HG03060 (cell line): ENCODE data around the gene TMEM266.

ENCODE experiments used
- ATAC-seq: cut with Tn5 transposase; IDR thresholded peaks from one replicate; pipeline ENCODE4 v1.9.1; 2021; ENCODE audit warnings: low read depth, moderate number of reproducible peaks; ENCODE audit not compliant: unreplicated experiment

TMEM266 gene

DNA sequence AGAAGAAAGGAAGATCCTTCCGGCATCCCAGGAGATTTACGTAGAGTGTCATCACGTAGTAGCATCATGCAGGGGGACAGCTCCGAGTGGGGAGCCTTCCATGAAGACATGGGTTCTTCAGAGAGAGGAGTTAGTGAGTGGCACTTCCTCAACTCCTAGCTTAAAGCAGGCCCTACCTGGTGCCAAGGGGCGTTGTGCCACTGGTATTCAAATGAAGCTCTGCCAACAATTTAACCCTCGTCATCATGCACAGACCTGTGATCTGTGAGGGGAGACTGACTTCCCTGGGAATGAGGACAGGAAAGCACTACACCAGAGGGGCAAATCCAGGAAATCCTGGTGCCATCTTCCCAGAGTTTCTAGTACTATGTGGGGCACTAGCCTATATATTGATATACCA, 59.0 kb downstream of the TMEM266 start:
- ATAC-seq, result no peak

DNA sequence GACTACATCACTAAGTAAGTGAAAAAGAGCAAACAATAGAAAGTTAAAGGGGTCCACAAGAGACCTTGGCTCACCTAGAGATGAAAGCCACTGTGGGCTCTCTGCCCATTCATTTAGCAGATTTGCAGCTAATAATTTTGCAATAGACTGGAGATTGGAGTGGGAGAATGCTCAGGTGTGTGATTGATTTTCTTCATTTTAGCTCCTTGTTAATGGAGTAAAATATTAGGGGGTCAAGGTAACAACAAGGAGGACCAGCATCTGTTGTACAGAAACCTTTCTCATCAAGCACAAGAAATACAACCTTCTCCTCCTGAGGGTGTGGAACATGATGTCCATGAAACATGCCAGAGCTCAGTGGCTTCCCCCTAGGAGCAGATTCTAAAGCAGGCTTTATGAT, 63.2 kb downstream of the TMEM266 start:
- no peak for ATAC-seq

DNA sequence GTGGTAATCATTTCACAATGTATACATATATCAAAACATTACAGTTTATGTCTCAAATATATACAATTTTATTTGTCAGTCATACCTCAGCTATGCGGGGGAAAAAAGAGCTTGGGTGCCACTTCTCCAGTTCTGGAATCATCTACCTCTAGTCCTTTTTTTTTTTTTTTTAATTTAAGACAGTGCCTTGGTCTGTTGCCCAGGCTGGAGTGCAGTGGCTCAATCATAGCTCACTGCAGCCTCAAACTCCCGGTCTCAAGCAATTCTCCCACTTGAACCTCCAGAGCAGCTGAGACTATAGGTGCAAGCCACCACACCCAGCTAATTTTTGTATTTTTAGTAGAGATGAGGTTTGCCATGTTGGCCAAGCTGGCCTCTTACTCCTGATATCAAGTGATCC, 67.4 kb downstream of the TMEM266 start:
- ATAC-seq, result no peak

DNA sequence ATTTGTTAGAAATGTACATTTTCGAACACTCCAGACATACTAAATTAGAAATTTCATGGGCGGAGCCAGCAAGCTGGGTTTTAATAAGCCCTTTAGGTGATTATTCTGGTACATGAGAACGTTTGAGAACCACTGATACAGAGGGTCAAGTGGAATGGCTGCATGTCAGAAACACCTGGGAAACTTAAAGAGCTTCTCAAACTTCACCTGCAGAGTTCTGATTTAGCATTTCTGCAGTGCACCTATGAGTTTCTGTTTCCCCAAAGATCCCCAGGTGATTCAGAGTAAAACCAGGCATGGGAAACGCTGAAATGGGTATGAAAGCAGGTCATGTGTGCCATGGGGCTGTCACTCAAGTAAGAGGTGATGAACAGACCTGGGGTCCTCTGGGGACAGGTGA, 68.1 kb downstream of the TMEM266 start:
- ATAC-seq, result no peak

DNA sequence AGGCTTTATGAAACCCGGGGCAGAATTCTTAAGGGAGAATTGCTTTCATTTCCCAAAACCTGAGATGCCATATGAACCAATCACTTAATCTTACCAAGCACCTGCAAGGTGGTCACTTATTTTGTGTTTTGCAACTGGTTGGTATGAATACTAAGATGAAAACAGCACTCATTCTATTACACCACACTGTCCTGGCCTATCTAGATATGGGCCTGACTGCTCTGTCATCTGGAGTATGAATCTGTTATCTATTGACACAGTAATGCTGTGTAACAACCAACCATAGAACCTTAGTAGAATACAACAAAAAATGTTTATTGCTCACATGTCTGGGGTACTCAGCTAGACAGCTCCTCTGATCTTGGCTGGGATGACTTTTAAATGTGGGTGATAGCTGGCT, 74.8 kb downstream of the TMEM266 start:
- no peak for ATAC-seq

DNA sequence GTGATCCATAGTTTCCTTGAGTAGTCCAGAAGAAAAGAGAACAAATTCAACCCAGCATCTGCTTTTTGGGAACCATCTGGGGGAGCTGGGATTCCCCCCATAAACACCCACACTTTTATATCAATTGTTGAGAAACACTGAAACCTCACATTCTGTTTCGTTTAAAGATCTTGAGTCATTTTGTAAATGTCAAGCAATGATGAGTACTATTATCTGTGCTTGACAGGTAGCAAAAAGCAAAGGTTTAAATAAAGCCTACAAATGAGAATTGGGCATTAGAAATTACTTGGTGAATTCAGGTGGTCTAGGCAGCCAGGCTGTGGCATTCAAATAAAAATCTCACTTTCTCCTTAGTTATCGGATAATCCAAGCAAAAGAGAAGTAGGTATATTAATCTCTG, 75.7 kb downstream of the TMEM266 start:
- ATAC-seq, result no peak

DNA sequence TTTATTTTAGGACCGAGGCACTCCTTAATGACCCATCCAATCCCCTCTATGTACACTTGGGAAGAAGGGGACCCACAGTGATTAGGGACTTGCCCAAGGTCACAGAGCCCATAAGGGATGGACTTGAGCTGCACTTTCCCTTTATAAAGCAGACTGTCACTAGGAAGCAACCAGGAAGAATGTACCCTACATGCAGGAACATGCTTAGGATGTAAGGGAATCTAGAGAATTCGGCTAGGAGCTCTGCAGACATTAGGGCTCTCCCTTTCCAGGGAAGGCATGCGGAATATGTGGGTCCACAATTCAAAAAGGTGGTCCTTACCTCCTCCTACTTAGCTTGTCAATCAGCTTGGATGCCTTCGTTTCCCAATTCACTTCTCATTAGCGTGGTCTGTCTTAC, 78.7 kb downstream of the TMEM266 start:
- ATAC-seq, result no peak

DNA sequence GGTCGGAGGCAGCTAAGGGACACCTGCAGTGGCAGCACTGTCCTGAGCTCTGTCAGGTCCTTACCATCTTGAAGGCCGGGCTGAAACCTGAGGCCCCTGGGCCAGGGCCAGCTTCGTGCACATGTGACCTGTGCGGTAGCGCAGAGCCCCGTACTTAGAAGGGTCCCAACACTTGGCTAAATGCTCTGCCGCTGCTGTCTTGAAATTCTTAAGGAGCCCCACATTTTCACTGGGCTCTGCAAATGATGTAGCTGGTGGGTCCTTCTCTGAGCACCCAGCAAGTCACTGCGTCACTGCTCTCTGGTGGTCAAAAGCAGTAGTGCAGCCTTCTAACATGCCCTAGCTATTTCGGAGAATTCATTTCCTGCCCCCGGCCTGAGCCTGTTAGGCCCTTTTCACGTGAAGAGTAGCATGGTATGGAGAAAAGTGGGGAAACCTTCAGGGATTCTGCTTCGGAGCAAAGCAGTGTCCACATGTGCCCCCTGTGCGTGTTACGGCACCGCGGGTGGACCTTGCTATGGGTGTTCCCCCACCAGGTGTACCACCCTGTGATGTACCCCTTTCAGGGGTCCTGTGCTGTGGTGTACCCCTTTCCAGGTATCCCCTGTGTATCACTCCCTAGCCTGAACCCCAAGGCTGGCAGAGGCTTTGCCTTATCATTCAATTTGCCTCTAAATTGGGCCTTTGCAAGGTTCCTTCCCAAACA, 79.7 kb downstream of the TMEM266 start:
- ATAC-seq, result no peak

DNA sequence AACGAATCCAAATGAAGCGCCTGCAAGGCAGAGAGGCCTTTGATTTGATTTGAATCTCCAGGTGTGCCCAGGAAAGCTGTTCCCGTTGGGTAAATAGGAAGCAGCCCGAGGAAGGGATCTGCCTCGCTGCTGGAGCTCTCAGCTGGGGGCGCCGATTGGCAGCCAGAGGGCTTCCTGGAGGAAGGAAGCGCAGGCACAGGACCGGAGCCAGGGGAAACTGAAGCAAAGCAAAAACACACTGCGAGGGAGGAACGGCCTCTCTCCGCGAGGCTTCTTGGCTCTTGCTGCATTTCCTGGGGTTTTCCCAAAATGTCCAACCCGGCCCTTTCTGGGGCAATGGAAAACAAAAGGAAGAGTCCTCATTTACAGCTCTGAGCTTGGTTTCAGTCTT, 80.3 kb downstream of the TMEM266 start:
- ATAC-seq, result no peak

DNA sequence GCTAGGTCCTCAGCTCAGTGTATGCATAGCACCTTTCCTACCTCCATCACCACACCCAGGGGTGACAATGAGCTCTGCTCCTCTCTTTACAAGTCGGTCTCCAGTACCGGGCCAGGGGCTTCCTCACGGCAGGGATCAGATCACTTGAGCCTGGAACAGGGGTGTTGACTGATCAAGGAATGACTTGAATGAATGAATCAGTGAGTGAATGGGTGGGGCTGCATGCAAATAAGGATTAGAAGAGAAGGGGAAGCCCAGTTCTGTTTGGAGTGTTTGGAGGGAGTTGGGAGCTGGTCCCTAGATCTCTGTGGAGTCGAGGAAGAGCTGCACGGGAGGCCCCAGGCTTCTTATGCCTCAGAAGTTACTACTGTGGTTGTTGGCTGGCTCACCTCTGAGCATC, 87.0 kb downstream of the TMEM266 start:
- no peak for ATAC-seq

DNA sequence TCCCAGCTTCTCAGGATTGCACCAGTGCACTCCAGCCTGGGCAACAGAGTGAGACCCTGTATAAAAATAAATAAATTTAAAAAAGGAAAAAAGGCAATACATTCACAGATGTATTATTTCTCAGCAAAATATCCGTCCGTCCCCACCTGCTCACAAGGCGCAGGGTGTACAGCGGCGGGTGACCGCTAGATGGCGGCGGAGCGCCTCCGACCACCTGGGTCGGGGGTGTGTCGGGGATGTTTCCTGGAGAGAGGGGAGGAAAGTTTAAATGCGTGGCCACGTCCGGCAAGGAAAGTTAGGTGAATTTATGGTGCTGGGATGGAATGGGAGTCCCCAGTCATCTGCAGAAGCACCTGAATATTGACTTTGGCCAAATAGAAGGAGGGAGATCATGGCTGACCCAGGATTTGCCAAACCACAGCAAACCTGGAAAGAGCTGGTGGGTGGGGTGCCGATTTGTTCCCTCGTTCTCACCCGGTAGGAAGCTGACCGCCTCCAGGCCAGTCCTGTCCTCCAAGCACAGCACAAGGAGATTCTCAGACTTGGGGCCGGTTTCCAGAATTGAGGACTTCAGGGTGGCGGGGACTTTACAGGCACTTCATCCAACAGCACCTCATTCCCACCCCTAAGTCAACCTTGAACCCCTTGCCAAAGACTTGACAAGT, 88.3 kb downstream of the TMEM266 start:
- ATAC-seq, result no peak

DNA sequence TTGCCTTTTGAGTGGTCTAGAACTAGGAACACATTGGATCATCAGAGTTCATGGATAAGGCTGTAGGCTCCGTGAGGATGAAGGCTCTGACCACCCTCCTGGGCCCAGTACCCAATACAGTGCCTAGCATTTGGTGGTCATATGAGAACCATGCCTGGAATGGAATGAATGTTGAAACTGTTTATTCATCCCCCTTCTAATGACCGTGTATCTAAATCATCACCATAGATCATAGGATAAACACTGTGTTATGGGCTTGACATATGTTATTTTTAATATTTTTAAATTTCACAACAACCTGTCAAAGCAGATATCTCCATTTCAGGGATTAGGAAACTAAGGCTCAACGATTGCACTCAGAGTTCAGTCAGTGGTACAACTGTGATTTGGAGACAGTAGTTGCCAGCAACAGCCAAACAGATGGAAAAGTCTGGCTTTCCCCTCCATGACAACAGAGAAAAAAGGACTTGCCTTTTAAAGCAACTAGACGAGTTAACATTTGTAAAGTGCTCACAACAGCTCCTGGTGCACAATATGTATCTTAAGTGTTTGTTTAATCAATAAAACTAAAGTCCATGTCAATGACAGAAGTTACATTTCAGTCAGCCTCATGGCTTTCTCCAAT, 89.6 kb downstream of the TMEM266 start:
- ATAC-seq, result no peak

DNA sequence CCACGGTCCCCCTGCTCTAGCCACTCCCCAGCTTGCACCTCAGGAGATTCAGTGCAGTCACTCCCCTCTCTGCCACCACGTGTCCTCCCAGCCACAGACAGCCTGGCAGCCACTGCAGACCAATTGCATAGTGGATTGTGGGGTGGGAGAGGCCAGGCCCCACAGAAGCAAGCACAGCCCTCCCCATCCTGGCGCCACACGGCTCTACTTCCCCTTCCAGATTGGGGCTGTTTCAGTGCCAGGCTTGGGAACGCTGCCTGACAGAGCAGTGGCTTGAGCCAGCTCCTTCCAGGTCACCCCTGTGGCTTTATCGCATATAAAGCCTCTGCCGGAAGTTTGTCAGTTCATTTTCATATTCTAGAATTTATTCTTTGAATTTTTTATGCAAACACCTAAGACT, 90.7 kb downstream of the TMEM266 start:
- ATAC-seq, result no peak

DNA sequence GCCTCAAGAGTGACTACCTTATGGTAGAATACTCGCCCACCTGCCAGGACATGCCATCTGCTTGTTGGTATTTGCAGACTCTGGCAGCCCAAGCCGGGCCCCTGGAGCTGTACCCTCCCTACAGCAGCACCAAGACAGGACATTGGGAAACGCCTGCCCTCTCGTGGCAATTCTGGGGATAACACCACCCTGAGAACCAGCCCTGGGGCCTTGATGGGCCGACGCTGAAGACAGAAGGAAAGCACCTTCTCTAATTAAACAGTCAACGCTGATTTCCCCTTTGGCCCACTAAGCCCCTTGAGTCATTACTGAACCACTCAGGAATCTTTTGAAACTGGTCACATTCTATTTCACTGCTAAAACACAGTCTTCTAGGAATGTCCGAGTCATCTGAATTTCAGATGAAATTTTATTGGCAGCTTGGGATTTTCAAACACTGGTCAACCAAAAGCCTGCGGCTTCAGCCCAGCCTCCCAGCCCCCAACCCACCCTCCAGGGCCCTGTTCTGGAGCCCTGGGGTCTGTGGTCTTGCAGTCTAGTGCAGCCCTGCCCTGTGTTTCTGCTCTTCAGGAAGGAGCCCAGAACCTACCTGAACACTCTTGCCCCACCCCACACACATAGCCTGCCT, 91.3 kb downstream of the TMEM266 start:
- ATAC-seq, result no peak

DNA sequence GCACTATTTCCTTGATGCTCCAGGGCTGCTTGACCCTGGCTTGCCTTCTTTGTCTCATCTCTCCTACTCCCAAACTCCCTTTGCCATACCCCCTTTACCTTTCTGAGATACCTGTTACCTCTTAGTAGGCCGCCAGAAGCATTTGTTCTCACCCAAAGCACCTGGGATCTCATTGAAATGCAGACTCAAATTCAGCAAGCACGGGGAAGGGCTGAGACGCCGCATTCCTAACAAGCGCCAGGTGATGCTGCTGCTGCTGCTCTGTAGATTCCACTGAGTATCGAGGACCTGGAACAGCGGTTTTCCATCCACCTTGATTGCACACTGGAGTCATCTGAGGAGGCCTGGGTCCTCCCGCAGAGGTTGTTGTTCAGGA, 91.8 kb downstream of the TMEM266 start:
- ATAC-seq, result no peak

DNA sequence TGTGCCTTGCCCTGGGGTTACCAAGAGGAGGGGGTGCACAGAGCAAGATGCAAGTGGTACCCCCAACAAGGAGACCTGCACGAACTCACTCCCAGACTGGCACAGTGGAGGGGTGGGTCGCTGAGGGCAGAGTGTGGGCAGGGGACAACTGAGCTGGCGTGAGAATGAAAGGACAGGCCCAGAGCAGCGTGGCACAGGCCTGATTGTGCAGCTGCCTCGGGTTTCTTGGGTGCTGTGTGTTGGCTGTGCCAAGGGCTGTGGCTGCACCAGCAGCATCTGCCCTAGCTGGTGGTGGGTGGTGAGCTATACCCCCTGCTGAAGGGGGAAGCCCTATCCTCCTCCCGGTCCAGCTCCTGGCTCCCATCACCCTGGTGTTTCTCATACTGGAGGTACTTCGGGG, 92.4 kb downstream of the TMEM266 start:
- no peak for ATAC-seq

DNA sequence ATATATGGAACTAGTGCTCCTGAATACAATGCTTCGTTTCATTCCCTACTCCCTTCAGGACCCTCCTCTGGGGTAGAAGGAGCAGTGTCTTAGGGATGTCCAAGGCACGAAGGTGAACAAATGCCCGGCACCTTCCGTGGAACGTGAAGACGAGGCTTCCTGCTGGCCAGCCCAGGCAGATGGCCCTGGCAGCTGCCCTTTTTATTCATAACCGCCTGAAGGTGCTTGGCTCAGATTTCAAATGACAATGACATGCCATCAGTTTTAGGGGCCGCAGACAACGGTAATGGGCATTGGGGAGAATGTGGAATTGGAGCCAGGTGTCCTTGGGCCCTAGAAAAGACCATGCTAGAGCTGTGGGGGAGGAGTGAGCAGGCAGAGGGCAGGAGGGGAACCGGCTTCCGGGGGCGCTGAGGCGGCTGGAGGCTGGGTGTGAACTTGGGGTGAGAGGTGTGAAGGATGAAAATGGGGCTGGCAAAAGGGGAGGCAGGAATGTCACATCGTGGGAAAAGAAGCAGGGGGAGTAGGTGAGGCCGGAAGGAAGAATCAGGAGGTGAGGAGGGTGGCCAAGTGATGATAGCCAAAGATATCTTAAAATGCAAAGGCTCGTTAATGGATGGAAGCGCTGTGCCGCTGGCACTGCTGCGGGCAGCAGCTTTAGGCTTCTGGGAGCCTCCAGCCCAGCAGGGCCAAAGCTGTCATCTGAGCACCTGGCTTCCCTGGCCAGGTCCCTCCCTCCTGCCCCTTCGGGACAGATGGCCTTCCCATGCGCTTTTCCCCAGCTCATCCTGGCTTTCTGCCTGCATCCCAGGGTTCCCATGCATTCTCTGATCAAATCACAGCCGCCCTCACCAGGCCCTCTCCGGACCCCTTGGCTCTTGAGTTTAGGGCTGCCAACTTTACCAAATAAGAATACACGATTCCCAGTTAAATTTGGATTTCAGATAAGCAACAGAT, 93.7 kb downstream of the TMEM266 start:
- no peak for ATAC-seq

DNA sequence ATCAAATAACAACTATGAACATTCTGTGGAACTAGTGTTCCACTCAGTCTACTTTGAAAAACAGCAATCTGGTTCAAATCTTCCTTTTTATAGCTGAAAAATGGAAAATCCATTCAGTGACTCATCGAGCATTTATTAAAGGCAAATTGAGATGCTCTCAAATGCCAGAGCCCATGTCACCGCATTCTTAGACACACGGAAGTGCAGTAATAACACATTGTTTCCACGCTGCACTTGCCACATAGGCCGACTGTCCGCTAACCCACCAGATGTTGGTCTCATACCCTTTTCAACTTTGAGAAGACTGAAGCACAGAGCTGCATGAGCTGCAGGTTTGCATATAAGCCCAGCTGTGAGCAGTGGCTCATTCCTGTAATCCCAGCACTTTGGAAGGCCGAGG, 95.9 kb downstream of the TMEM266 start:
- ATAC-seq, result no peak

DNA sequence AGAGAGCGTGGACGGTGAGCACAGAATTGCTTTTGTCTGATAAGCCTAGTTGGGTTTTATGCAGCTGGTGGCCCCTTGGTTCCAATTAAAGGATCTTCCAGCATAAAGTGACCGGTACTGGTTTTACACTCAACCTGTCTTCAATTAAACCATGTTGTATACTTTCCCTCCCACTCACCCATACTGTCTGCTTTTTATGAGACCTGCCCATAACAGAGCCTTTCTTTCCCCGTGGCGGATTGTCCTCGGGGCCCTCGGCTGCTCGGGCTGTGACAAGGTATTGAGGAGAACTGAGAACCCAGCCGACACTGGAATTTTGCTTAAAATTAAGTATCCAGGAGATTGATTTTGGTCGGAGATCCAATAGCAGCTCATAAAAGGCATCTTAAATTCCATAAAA, 98.4 kb downstream of the TMEM266 start:
- ATAC-seq, result no peak

DNA sequence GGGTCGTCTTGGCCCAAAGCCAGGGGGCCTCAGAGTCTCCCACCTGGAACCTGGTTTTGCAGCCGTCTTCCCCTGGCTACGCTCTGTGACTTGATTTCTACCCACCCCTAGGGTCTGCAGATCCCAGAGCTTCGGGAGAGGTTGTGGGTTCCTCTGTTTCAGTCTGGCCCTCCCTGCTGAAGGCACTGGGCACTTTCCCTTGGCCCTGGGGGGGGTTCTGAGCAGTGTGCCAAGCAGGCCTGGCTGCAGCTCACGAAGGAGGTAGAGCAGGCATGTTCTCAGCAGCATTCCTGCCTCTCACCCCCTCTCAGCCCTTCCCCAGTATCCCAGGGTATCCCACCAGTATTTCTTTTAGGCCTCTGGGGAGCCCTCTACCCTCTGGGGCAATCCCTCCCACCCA, 99.0 kb downstream of the TMEM266 start:
- no peak for ATAC-seq

DNA sequence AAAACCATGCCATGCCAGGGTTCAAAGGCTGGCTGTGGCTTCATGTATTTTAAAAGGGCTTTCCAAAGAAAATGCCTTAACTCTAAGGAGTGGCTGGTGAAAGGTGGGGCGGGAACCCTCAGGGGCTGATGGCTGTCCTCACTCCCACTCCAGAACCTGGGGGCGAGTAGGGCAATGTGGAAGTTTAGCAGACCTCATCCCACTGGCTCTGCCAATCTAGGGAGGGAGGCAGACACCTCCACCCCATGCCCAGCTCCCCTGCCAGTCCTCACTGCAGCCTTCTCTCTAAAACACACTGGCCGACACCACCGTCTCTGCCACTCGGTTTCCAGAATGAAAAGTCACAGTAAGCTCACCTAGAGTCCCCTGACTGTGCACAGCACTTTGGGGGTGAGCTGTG, 99.5 kb downstream of the TMEM266 start:
- no peak for ATAC-seq
